HepG2 (cell line): Measurements from ENCODE around the gene C1orf159. TPM values are rescaled to one million over a fixed set of nuclear protein-coding genes. Genes with fewer than 3 reads are reported as not detected.
A peak's percentile ranks its signal among the peaks of the same experiment; 100 is the strongest.

ENCODE experiments used
- BRD4 ChIP-seq: sonication (generic); formaldehyde crosslinking; IDR thresholded peaks from 2 replicates; pipeline ENCODE4 v1.4.0; 2020; ENCODE audit warnings: missing genetic modification reagents
- HHEX ChIP-seq: IDR thresholded peaks from 2 replicates; pipeline ENCODE4 v1.6.1; 2016; ENCODE audit warnings: control low read depth
- HMG20B ChIP-seq: conservative IDR thresholded peaks from 2 replicates; pipeline ENCODE4 v1.6.1; 2016; ENCODE audit warnings: missing genetic modification reagents, missing compliant biosample characterization
- SMARCC2 ChIP-seq: fragments of 450-650 bp; IDR thresholded peaks from 2 replicates; pipeline ENCODE4 v1.6.1; 2017; ENCODE audit warnings: antibody characterized with exemption, mild to moderate bottlenecking
- TOE1 ChIP-seq: sonication (generic); formaldehyde crosslinking; IDR thresholded peaks from 2 replicates; pipeline ENCODE4 v1.4.0; 2020; ENCODE audit warnings: mild to moderate bottlenecking, missing genetic modification reagents
- ZBTB7B ChIP-seq: sonication (generic); formaldehyde crosslinking; IDR thresholded peaks from 2 replicates; pipeline ENCODE4 v1.4.0; 2020; ENCODE audit warnings: missing genetic modification reagents
- ZBTB8A ChIP-seq: sonication (generic); formaldehyde crosslinking; IDR thresholded peaks from 2 replicates; pipeline ENCODE4 v1.4.0; 2020; ENCODE audit warnings: mild to moderate bottlenecking, low read depth, missing genetic modification reagents, borderline replicate concordance
- ZNF431 ChIP-seq: sonication (generic); formaldehyde crosslinking; IDR thresholded peaks from 2 replicates; pipeline ENCODE4 v1.9.0; 2022; ENCODE audit warnings: missing genetic modification reagents, low read depth, mild to moderate bottlenecking, borderline replicate concordance
- ZNF569 ChIP-seq: sonication (generic); formaldehyde crosslinking; IDR thresholded peaks from 2 replicates; pipeline ENCODE4 v1.5.0; 2020; ENCODE audit warnings: mild to moderate bottlenecking, missing genetic modification reagents, moderate library complexity, borderline replicate concordance
- ZNF746 ChIP-seq: sonication (generic); formaldehyde crosslinking; IDR thresholded peaks from 2 replicates; pipeline ENCODE4 v1.8.0; 2022; ENCODE audit warnings: mild to moderate bottlenecking, missing genetic modification reagents
- polyA plus RNA-seq, 8 experiments: library from polyadenylated mRNA; depleted of rRNA in 3 of 8; stranded (reverse) in 7 of 8; unstranded in 1 of 8; fragments of >200 nt; fragmentation: Illumina TruSeq in 4 of 8; extraction: Trizol in 4 of 8; gene quantifications; 2 replicates each; pipeline versions ENCODE4 v1.2.1 to v1.2.3, GENCODE V29; 2011 to 2016; ENCODE audit warnings: low read depth in 4 of 8, missing spikeins in 1 of 8, mixed read lengths in 1 of 8; ENCODE audit not compliant: insufficient read depth in 1 of 8
- total RNA-seq, 5 experiments: library from RNA; depleted of rRNA; stranded (reverse); fragments of >200 nt; fragmentation: Illumina TruSeq; extraction: Trizol; gene quantifications; 2 replicates each; pipeline ENCODE4 v1.2.3, GENCODE V29; 2016; ENCODE audit warnings: low read depth in 1 of 5
- TF ChIP-seq, protein P1 (sequence below): sonication (generic); formaldehyde crosslinking; IDR thresholded peaks from 2 replicates; pipeline ENCODE4 v1.4.0; 2020; ENCODE audit warnings: low read depth, mild to moderate bottlenecking, missing genetic modification reagents
- TF ChIP-seq, protein P2 (sequence below): sonication (generic); formaldehyde crosslinking; IDR thresholded peaks from 2 replicates; pipeline ENCODE4 v1.5.0; 2020; ENCODE audit warnings: missing genetic modification reagents
- TF ChIP-seq, protein P3 (sequence below): sonication (generic); formaldehyde crosslinking; IDR thresholded peaks from 2 replicates; pipeline ENCODE4 v1.8.0; 2022; ENCODE audit warnings: missing genetic modification reagents, mild to moderate bottlenecking, borderline replicate concordance
- TF ChIP-seq, protein P4 (sequence below): sonication (generic); formaldehyde crosslinking; IDR thresholded peaks from 2 replicates; pipeline ENCODE4 v1.5.0; 2020; ENCODE audit warnings: mild to moderate bottlenecking, missing genetic modification reagents, borderline replicate concordance
- TF ChIP-seq, protein P5 (sequence below): sonication (generic); formaldehyde crosslinking; IDR thresholded peaks from 2 replicates; pipeline ENCODE4 v1.8.1; 2023; ENCODE audit warnings: mild to moderate bottlenecking, inconsistent platforms, moderate library complexity, missing genetic modification reagents, borderline replicate concordance
- TF ChIP-seq, protein P6 (sequence below): sonication (generic); formaldehyde crosslinking; IDR thresholded peaks from 2 replicates; pipeline ENCODE4 v1.5.0; 2020; ENCODE audit warnings: missing genetic modification reagents
- TF ChIP-seq, protein P7 (sequence below): sonication (generic); formaldehyde crosslinking; IDR thresholded peaks from 2 replicates; pipeline ENCODE4 v1.4.0; 2020; ENCODE audit warnings: missing genetic modification reagents

C1orf159 gene
- total and polyA plus RNA-seq, 2 of the 13 experiments (the other 11 are each of a cell fraction or from before 2014, with no cell fraction given), result 3.8 to 6.7 TPM

DNA sequence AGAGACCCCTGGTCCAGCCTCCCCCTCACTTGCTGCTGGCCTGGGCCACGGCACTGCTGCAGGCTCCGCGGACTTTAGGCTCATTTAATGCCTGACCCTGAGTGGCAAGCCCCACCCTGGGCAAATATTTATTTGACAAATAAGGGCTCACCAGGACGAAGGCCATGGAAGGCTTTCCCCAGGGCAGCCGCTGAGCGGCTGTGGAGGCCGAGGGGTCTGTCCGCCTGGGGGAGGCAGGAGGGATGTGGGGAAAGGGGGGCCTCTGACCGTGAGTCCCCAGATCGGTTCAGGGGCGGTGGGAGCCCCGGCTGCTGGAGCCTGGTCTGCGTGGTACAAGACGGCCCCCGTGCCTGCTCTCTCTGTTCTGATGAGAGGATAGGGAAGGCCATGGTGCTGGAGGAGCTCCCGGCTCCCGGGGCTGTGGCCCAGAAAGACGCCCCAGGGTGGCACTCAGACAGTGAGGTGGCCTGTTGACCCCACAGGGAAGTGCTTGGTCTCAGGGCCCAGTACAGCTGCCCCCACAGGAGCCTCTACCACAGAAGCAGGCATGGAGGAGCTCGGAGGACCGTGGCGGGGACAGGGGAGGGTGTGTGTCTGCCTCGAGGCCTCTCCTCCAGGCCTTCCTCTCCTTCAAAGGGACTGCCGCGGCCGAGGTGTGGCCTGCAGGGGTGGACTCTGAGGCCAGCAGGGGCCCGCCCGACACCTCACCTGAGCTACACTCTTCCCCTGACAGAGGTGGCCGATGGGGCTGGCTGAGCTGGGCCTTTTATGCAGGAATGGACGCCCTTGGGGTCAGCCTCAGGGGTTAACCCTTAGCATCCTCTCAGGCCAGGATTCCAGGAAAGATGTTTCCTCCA, 9.1 kb upstream of the C1orf159 start (continued):
- TF ChIP-seq, protein P1, sequence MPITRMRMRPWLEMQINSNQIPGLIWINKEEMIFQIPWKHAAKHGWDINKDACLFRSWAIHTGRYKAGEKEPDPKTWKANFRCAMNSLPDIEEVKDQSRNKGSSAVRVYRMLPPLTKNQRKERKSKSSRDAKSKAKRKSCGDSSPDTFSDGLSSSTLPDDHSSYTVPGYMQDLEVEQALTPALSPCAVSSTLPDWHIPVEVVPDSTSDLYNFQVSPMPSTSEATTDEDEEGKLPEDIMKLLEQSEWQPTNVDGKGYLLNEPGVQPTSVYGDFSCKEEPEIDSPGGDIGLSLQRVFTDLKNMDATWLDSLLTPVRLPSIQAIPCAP (CRISPR knock-in tag), result no peak
- TF ChIP-seq SMARCC2 (no peak), TOE1 (CRISPR knock-in tag) (no peak), ZNF746 (peak; percentile 45; the same call in 1 of the 2 replicates), HHEX (CRISPR knock-in tag) (peak; percentile 70; the same call in 1 of the 2 replicates), ZBTB8A (CRISPR knock-in tag) (no peak), ZNF569 (CRISPR knock-in tag) (no peak), ZNF431 (CRISPR knock-in tag) (peak; percentile 64; the same call in 1 of the 2 replicates), HMG20B (CRISPR knock-in tag) (0 out of 2 replicates have a peak, but pooled peaks have one; percentile 32), ZBTB7B (CRISPR knock-in tag) (peak; percentile 94), BRD4 (CRISPR knock-in tag) (peak; percentile 61)
- TF ChIP-seq, protein P2, sequence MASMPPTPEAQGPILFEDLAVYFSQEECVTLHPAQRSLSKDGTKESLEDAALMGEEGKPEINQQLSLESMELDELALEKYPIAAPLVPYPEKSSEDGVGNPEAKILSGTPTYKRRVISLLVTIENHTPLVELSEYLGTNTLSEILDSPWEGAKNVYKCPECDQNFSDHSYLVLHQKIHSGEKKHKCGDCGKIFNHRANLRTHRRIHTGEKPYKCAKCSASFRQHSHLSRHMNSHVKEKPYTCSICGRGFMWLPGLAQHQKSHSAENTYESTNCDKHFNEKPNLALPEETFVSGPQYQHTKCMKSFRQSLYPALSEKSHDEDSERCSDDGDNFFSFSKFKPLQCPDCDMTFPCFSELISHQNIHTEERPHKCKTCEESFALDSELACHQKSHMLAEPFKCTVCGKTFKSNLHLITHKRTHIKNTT, result no peak
- TF ChIP-seq, protein P3, sequence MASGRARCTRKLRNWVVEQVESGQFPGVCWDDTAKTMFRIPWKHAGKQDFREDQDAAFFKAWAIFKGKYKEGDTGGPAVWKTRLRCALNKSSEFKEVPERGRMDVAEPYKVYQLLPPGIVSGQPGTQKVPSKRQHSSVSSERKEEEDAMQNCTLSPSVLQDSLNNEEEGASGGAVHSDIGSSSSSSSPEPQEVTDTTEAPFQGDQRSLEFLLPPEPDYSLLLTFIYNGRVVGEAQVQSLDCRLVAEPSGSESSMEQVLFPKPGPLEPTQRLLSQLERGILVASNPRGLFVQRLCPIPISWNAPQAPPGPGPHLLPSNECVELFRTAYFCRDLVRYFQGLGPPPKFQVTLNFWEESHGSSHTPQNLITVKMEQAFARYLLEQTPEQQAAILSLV (CRISPR knock-in tag), result peak; percentile 24; the same call in 1 of the 2 replicates
- TF ChIP-seq, protein P4, sequence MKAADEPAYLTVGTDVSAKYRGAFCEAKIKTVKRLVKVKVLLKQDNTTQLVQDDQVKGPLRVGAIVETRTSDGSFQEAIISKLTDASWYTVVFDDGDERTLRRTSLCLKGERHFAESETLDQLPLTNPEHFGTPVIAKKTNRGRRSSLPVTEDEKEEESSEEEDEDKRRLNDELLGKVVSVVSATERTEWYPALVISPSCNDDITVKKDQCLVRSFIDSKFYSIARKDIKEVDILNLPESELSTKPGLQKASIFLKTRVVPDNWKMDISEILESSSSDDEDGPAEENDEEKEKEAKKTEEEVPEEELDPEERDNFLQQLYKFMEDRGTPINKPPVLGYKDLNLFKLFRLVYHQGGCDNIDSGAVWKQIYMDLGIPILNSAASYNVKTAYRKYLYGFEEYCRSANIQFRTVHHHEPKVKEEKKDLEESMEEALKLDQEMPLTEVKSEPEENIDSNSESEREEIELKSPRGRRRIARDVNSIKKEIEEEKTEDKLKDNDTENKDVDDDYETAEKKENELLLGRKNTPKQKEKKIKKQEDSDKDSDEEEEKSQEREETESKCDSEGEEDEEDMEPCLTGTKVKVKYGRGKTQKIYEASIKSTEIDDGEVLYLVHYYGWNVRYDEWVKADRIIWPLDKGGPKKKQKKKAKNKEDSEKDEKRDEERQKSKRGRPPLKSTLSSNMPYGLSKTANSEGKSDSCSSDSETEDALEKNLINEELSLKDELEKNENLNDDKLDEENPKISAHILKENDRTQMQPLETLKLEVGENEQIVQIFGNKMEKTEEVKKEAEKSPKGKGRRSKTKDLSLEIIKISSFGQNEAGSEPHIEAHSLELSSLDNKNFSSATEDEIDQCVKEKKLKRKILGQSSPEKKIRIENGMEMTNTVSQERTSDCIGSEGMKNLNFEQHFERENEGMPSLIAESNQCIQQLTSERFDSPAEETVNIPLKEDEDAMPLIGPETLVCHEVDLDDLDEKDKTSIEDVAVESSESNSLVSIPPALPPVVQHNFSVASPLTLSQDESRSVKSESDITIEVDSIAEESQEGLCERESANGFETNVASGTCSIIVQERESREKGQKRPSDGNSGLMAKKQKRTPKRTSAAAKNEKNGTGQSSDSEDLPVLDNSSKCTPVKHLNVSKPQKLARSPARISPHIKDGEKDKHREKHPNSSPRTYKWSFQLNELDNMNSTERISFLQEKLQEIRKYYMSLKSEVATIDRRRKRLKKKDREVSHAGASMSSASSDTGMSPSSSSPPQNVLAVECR (CRISPR knock-in tag), result peak; percentile 34; the same call in 1 of the 2 replicates
- TF ChIP-seq, protein P5, sequence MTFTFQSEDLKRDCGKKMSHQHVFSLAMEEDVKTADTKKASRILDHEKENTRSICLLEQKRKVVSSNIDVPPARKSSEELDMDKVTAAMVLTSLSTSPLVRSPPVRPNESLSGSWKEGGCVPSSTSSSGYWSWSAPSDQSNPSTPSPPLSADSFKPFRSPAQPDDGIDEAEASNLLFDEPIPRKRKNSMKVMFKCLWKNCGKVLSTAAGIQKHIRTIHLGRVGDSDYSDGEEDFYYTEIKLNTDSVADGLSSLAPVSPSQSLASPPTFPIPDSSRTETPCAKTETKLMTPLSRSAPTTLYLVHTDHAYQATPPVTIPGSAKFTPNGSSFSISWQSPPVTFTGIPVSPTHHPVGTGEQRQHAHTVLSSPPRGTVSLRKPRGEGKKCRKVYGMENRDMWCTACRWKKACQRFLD (CRISPR knock-in tag), result peak; percentile 83
- TF ChIP-seq, protein P6, sequence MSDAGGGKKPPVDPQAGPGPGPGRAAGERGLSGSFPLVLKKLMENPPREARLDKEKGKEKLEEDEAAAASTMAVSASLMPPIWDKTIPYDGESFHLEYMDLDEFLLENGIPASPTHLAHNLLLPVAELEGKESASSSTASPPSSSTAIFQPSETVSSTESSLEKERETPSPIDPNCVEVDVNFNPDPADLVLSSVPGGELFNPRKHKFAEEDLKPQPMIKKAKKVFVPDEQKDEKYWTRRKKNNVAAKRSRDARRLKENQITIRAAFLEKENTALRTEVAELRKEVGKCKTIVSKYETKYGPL (CRISPR knock-in tag), result no peak
- TF ChIP-seq, protein P7, sequence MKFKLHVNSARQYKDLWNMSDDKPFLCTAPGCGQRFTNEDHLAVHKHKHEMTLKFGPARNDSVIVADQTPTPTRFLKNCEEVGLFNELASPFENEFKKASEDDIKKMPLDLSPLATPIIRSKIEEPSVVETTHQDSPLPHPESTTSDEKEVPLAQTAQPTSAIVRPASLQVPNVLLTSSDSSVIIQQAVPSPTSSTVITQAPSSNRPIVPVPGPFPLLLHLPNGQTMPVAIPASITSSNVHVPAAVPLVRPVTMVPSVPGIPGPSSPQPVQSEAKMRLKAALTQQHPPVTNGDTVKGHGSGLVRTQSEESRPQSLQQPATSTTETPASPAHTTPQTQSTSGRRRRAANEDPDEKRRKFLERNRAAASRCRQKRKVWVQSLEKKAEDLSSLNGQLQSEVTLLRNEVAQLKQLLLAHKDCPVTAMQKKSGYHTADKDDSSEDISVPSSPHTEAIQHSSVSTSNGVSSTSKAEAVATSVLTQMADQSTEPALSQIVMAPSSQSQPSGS (CRISPR knock-in tag), result peak; percentile 30; the same call in 1 of the 2 replicates
